WTC11 (cell line): ENCODE results near the gene SSBP2. TPM values are rescaled to one million over a fixed set of nuclear protein-coding genes. Genes with fewer than 3 reads are reported as not detected.

Experiments used
- ATAC-seq: fragments of 200-7000 bp; cut with Tn5 transposase; 2 replicates; pipeline ENCODE4 v1.10.0; 2021; ENCODE audit warnings: mild to moderate bottlenecking, moderate library complexity
- CTCF ChIA-PET: fragments of 300-600 bp; sonication (Branson Sonifier 250); formaldehyde crosslinking; loops from one replicate; lab custom pipeline; 2021; ENCODE audit warnings: antibody characterized with exemption; lab: Charles Lee
- POLR2A ChIA-PET: fragments of 350-600 bp; sonication (Branson Sonifier 250); formaldehyde crosslinking; loops from one replicate; lab custom pipeline; 2021; ENCODE audit warnings: antibody characterized with exemption; lab: Charles Lee
- DNase-seq: peaks from one replicate; pipeline ENCODE4 v3.0.0; 2021; ENCODE audit warnings: low spot score
- H3K27ac Mint-ChIP-seq: 2 replicates; pipeline ENCODE4 v1.8.0; 2021; ENCODE audit warnings: mixed read lengths
- H3K27me3 Mint-ChIP-seq: 2 replicates; pipeline ENCODE4 v1.8.0; 2021; ENCODE audit warnings: low read depth, mild to moderate bottlenecking, moderate library complexity, mixed read lengths
- H3K36me3 Mint-ChIP-seq: 2 replicates; pipeline ENCODE4 v1.8.0; 2021; ENCODE audit warnings: mixed read lengths
- H3K4me1 Mint-ChIP-seq: 2 replicates; pipeline ENCODE4 v1.8.0; 2022; ENCODE audit warnings: mixed read lengths
- H3K4me3 Mint-ChIP-seq: 2 replicates; pipeline ENCODE4 v1.8.0; 2021; ENCODE audit warnings: mild to moderate bottlenecking, moderate library complexity, mixed read lengths
- H3K9me3 Mint-ChIP-seq: 2 replicates; pipeline ENCODE4 v1.8.0; 2021; ENCODE audit warnings: mixed read lengths
- ETV6 ChIP-seq: sonication (generic); formaldehyde crosslinking; IDR thresholded peaks from 2 replicates; pipeline ENCODE4 v1.8.1; 2022; ENCODE audit warnings: mild to moderate bottlenecking, missing genetic modification reagents
- FOXK1 ChIP-seq: sonication (generic); formaldehyde crosslinking; IDR thresholded peaks from 2 replicates; pipeline ENCODE4 v1.8.0; 2022; ENCODE audit warnings: mild to moderate bottlenecking, moderate library complexity, missing genetic modification reagents
- JUN ChIP-seq: sonication (generic); formaldehyde crosslinking; IDR thresholded peaks from 2 replicates; pipeline ENCODE4 v1.8.0; 2023; ENCODE audit warnings: mild to moderate bottlenecking, missing genetic modification reagents
- NFE2L1 ChIP-seq: sonication (generic); formaldehyde crosslinking; IDR thresholded peaks from 2 replicates; pipeline ENCODE4 v1.8.1; 2023; ENCODE audit warnings: missing genetic modification reagents
- NFYB ChIP-seq: sonication (generic); formaldehyde crosslinking; conservative IDR thresholded peaks from 2 replicates; pipeline ENCODE4 v1.8.0; 2022; ENCODE audit warnings: low read depth, missing genetic modification reagents
- RELA ChIP-seq: sonication (generic); formaldehyde crosslinking; IDR thresholded peaks from 2 replicates; pipeline ENCODE4 v1.8.1; 2022; ENCODE audit warnings: missing genetic modification reagents, mild to moderate bottlenecking, borderline replicate concordance
- SMAD3 ChIP-seq: sonication (generic); formaldehyde crosslinking; IDR thresholded peaks from 2 replicates; pipeline ENCODE4 v1.8.0; 2022; ENCODE audit warnings: missing genetic modification reagents, mild to moderate bottlenecking, borderline replicate concordance
- ZMAT4 ChIP-seq: fragments of 250-450 bp; sonication (Bioruptor Pico); IDR thresholded peaks from 2 replicates; pipeline ENCODE4 v1.9.0; 2021; ENCODE audit warnings: mild to moderate bottlenecking
- ZNF121 ChIP-seq: sonication (generic); formaldehyde crosslinking; IDR thresholded peaks from 2 replicates; pipeline ENCODE4 v1.8.0; 2023; ENCODE audit warnings: missing genetic modification reagents
- ZNF219 ChIP-seq: sonication (generic); formaldehyde crosslinking; IDR thresholded peaks from 2 replicates; pipeline ENCODE4 v1.8.0; 2023; ENCODE audit warnings: missing genetic modification reagents, mild to moderate bottlenecking, borderline replicate concordance
- ZNF263 ChIP-seq: sonication (generic); formaldehyde crosslinking; IDR thresholded peaks from 2 replicates; pipeline ENCODE4 v1.8.1; 2022; ENCODE audit warnings: low read depth, mild to moderate bottlenecking, moderate library complexity, missing genetic modification reagents
- ZNF396 ChIP-seq: fragments of 250-450 bp; sonication (Bioruptor Pico); IDR thresholded peaks from 2 replicates; pipeline ENCODE4 v1.8.0; 2021; ENCODE audit warnings: mild to moderate bottlenecking, moderate library complexity, borderline replicate concordance
- ZNF512 ChIP-seq: sonication (generic); formaldehyde crosslinking; IDR thresholded peaks from 2 replicates; pipeline ENCODE4 v1.8.1; 2022; ENCODE audit warnings: missing genetic modification reagents, borderline replicate concordance
- total RNA-seq: library from RNA; stranded (reverse); gene quantifications from 3 replicates; pipeline ENCODE4 v1.2.3, GENCODE V29; 2021

The SSBP2 gene
- total RNA-seq, 1 experiment from 2014 or later: 24.9 TPM

GRCh38 chr5:81519217-81519905, 231.5 kb downstream of the SSBP2 start:
- Mint-ChIP-seq H3K4me1 (peaks cover 4% of the 10 kb centered on the region), H3K36me3 (no peaks in the 10 kb centered on the region), H3K9me3 (no peaks in the 10 kb centered on the region), H3K27ac (no peak overlapping the region), H3K4me3 (no peak overlapping the region), H3K27me3 (no peaks in the 10 kb centered on the region)
- ChIA-PET POLR2A (no interaction called here), CTCF (no interaction called here)
- DNase-seq: no peak
- TF ChIP-seq NFE2L1 (CRISPR knock-in tag) (no peak), ZNF512 (CRISPR knock-in tag) (no peak), JUN (CRISPR knock-in tag) (no peak), FOXK1 (no peak)
- no peak for ATAC-seq

GRCh38 chr5:81517462-81517861, 233.4 kb downstream of the SSBP2 start:
- DNase-seq: no peak
- Mint-ChIP-seq H3K4me3 (no peak overlapping the region), H3K27me3 (no peaks in the 10 kb centered on the region), H3K9me3 (no peaks in the 10 kb centered on the region), H3K4me1 (no peaks in the 10 kb centered on the region), H3K27ac (no peak overlapping the region), H3K36me3 (no peaks in the 10 kb centered on the region)
- ATAC-seq: no peak
- ChIA-PET POLR2A (no interaction called here), CTCF (no interaction called here)
- TF ChIP-seq NFE2L1 (CRISPR knock-in tag): no peak

GRCh38 chr5:81516091-81516490, 234.8 kb downstream of the SSBP2 start:
- POLR2A ChIA-PET: no interaction called here
- DNase-seq (no peak), ATAC-seq (no peak)
- CTCF ChIA-PET: interaction anchor here (1.4 kb wide), 1 partner anchor 9 kb away, joined by 3 read pairs; no protein-coding TSS in a partner anchor
- Mint-ChIP-seq H3K9me3 (no peaks in the 10 kb centered on the region), H3K27ac (no peak overlapping the region)
- no peak for TF ChIP-seq RELA (CRISPR knock-in tag)
- TF ChIP-seq, all 79 proteins: peak for 0
- Mint-ChIP-seq H3K4me3 (no peak overlapping the region), H3K4me1 (no peaks in the 10 kb centered on the region), H3K27me3 (no peaks in the 10 kb centered on the region), H3K36me3 (no peaks in the 10 kb centered on the region)

- no peak overlapping the region for H3K4me3 Mint-ChIP-seq
- POLR2A ChIA-PET: no interaction called here
- H3K9me3 Mint-ChIP-seq: no peaks in the 10 kb centered on the region
- H3K36me3 Mint-ChIP-seq: no peaks in the 10 kb centered on the region
- no peak overlapping the region for H3K27ac Mint-ChIP-seq
- TF ChIP-seq ZMAT4: no peak
- no peak for TF ChIP-seq ZNF396 (CRISPR knock-in tag)
- no peak for TF ChIP-seq ZNF219
- TF ChIP-seq, all 79 proteins: peak for 0
- no peak for ATAC-seq
- Mint-ChIP-seq H3K27me3 (no peaks in the 10 kb centered on the region), H3K4me1 (no peaks in the 10 kb centered on the region; the same call in 1 of the 2 replicates)
- CTCF ChIA-PET: no interaction called here
- DNase-seq: no peak
These were observed 236.9 kb downstream of the SSBP2 start for GRCh38 chr5:81513982-81514381.

- TF ChIP-seq NFYB (CRISPR knock-in tag) (no peak), SMAD3 (CRISPR knock-in tag) (no peak), ZNF121 (CRISPR knock-in tag) (no peak), ZNF263 (CRISPR knock-in tag) (no peak), ETV6 (CRISPR knock-in tag) (no peak)
- Mint-ChIP-seq H3K27ac (no peak overlapping the region), H3K9me3 (no peaks in the 10 kb centered on the region), H3K4me1 (no peaks in the 10 kb centered on the region; the same call in 1 of the 2 replicates), H3K36me3 (no peaks in the 10 kb centered on the region), H3K27me3 (no peaks in the 10 kb centered on the region), H3K4me3 (no peak overlapping the region)
- DNase-seq (no peak), ATAC-seq (peak; percentile 80)
- POLR2A ChIA-PET: no interaction called here
- CTCF ChIA-PET: no interaction called here
These were observed 237.4 kb downstream of the SSBP2 start for GRCh38 chr5:81513473-81513872.
